HepG2 (cell line): ENCODE measurements around the gene SERPINF2. TPM values are rescaled to one million over a fixed set of nuclear protein-coding genes. Genes with fewer than 3 reads are reported as not detected.

Experiments used
- ARHGAP35 ChIP-seq: sonication (generic); formaldehyde crosslinking; IDR thresholded peaks from 2 replicates; pipeline ENCODE4 v1.9.0; 2022; ENCODE audit warnings: mild to moderate bottlenecking, inconsistent platforms, moderate library complexity, missing genetic modification reagents, borderline replicate concordance
- BHLHE40 ChIP-seq: IDR thresholded peaks from 2 replicates; pipeline ENCODE4 v1.6.1; 2011; ENCODE audit warnings: low read length, improper control_type of control experiment
- CENPT ChIP-seq: sonication (generic); formaldehyde crosslinking; IDR thresholded peaks from 2 replicates; pipeline ENCODE4 v1.8.0; 2022; ENCODE audit warnings: low read depth, mild to moderate bottlenecking, moderate library complexity, missing genetic modification reagents
- SALL2 ChIP-seq: sonication (generic); formaldehyde crosslinking; IDR thresholded peaks from 2 replicates; pipeline ENCODE4 v1.8.1; 2023; ENCODE audit warnings: mild to moderate bottlenecking, missing genetic modification reagents, inconsistent platforms
- STAT5B ChIP-seq: sonication (generic); formaldehyde crosslinking; IDR thresholded peaks from 2 replicates; pipeline ENCODE4 v1.4.0; 2020; ENCODE audit warnings: missing genetic modification reagents
- THAP11 ChIP-seq: IDR thresholded peaks from 2 replicates; pipeline ENCODE4 v1.6.1; 2016; ENCODE audit warnings: missing biosample characterization, missing genetic modification reagents
- ZNF431 ChIP-seq: sonication (generic); formaldehyde crosslinking; IDR thresholded peaks from 2 replicates; pipeline ENCODE4 v1.9.0; 2022; ENCODE audit warnings: missing genetic modification reagents, low read depth, mild to moderate bottlenecking, borderline replicate concordance
- polyA plus RNA-seq, 8 experiments: library from polyadenylated mRNA; depleted of rRNA in 3 of 8; stranded (reverse) in 7 of 8; unstranded in 1 of 8; fragments of >200 nt; fragmentation: Illumina TruSeq in 4 of 8; extraction: Trizol in 4 of 8; gene quantifications; 2 replicates each; pipeline versions ENCODE4 v1.2.1 to v1.2.3, GENCODE V29; 2011 to 2016; ENCODE audit warnings: low read depth in 4 of 8, missing spikeins in 1 of 8, mixed read lengths in 1 of 8; ENCODE audit not compliant: insufficient read depth in 1 of 8
- total RNA-seq, 5 experiments: library from RNA; depleted of rRNA; stranded (reverse); fragments of >200 nt; fragmentation: Illumina TruSeq; extraction: Trizol; gene quantifications; 2 replicates each; pipeline ENCODE4 v1.2.3, GENCODE V29; 2016; ENCODE audit warnings: low read depth in 1 of 5
- TF ChIP-seq, protein P1 (sequence below), 2 experiments: fragments of 450-650 bp in 1 of 2; sonication (generic) in 1 of 2; formaldehyde crosslinking in 1 of 2; IDR thresholded peaks; 2 replicates each; pipeline versions ENCODE4 v1.6.1 to v1.8.0; 2016 to 2022; ENCODE audit warnings: antibody characterized with exemption in 1 of 2, mild to moderate bottlenecking in 1 of 2, missing genetic modification reagents in 1 of 2
- TF ChIP-seq, protein P2 (sequence below), 2 experiments: sonication (generic) in 1 of 2; formaldehyde crosslinking in 1 of 2; IDR thresholded peaks; 2 replicates each; pipeline versions ENCODE4 v1.5.1 to v1.6.1; 2011 to 2020; ENCODE audit warnings: borderline replicate concordance in 1 of 2, low read depth in 1 of 2, low read length in 1 of 2, mild to moderate bottlenecking in 1 of 2, missing genetic modification reagents in 1 of 2, moderate library complexity in 1 of 2
- TF ChIP-seq, protein P3 (sequence below): sonication (generic); formaldehyde crosslinking; IDR thresholded peaks from 2 replicates; pipeline ENCODE4 v1.4.0; 2020; ENCODE audit warnings: missing genetic modification reagents
- TF ChIP-seq, protein P4 (sequence below): sonication (generic); formaldehyde crosslinking; IDR thresholded peaks from 2 replicates; pipeline ENCODE4 v1.8.0; 2022; ENCODE audit warnings: missing genetic modification reagents, mild to moderate bottlenecking, moderate library complexity, borderline replicate concordance

SERPINF2 gene
- total and polyA plus RNA-seq, 2 of the 13 experiments (the other 11 are each of a cell fraction or from before 2014, with no cell fraction given) = 309 to 548 TPM

DNA sequence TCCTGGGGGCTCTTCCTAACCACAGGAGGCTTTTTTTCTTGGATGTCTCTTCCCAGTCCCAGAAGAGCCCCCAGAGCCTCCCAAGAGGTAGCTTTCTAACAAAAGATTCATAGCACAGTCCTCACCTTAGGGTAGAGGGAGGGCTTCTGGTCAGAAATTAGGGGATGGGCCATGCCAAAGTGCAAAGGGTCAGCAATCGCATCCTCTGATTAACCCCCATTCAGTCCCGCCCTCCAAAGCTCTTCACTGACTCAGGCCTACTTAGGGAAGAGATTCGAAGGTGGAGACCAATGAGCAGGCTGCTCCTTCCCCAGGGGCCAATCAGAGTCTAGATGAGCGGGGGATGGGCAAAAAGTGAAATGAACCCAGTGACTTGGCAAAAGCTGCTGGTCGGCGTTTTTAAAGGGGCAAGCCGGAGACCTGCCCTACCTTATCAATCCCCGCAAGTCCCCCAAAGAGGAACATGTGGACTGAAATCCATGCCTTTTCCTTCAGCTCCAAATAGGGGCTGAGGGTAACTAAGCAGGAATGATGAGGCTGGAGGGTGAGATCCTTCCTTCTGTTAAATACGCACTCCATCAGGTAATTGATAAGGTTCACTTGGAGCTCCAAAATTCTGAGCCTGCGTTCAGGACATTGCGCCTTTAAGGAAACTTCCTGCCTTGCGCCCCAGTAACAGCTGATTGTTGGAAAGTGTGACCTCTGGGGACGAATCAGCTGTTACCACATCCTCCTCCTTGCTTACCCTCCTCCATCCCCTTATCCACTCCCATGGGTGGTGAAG lies 25.6 kb upstream of the SERPINF2 start (continued):
- TF ChIP-seq, protein P1, sequence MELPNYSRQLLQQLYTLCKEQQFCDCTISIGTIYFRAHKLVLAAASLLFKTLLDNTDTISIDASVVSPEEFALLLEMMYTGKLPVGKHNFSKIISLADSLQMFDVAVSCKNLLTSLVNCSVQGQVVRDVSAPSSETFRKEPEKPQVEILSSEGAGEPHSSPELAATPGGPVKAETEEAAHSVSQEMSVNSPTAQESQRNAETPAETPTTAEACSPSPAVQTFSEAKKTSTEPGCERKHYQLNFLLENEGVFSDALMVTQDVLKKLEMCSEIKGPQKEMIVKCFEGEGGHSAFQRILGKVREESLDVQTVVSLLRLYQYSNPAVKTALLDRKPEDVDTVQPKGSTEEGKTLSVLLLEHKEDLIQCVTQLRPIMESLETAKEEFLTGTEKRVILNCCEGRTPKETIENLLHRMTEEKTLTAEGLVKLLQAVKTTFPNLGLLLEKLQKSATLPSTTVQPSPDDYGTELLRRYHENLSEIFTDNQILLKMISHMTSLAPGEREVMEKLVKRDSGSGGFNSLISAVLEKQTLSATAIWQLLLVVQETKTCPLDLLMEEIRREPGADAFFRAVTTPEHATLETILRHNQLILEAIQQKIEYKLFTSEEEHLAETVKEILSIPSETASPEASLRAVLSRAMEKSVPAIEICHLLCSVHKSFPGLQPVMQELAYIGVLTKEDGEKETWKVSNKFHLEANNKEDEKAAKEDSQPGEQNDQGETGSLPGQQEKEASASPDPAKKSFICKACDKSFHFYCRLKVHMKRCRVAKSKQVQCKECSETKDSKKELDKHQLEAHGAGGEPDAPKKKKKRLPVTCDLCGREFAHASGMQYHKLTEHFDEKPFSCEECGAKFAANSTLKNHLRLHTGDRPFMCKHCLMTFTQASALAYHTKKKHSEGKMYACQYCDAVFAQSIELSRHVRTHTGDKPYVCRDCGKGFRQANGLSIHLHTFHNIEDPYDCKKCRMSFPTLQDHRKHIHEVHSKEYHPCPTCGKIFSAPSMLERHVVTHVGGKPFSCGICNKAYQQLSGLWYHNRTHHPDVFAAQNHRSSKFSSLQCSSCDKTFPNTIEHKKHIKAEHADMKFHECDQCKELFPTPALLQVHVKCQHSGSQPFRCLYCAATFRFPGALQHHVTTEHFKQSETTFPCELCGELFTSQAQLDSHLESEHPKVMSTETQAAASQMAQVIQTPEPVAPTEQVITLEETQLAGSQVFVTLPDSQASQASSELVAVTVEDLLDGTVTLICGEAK (IDR thresholded peaks at IDR 0.05) = no peak
- TF ChIP-seq, protein P1 (CRISPR knock-in tag; IDR thresholded peaks at IDR 0.05) = no peak; the same call in 1 of the 2 replicates
- TF ChIP-seq THAP11 (CRISPR knock-in tag) (peak; percentile 73), CENPT (CRISPR knock-in tag) (no peak), STAT5B (CRISPR knock-in tag) (no peak), ARHGAP35 (CRISPR knock-in tag) (no peak), BHLHE40 (peak; percentile 55), SALL2 (no peak), ZNF431 (CRISPR knock-in tag) (no peak)
- TF ChIP-seq, protein P2, sequence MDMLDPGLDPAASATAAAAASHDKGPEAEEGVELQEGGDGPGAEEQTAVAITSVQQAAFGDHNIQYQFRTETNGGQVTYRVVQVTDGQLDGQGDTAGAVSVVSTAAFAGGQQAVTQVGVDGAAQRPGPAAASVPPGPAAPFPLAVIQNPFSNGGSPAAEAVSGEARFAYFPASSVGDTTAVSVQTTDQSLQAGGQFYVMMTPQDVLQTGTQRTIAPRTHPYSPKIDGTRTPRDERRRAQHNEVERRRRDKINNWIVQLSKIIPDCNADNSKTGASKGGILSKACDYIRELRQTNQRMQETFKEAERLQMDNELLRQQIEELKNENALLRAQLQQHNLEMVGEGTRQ (IDR thresholded peaks at IDR 0.05; ENCODE audit: low read depth, low read length) = peak; percentile 72
- TF ChIP-seq, protein P2 (CRISPR knock-in tag; IDR thresholded peaks at IDR 0.05; ENCODE audit: borderline replicate concordance) = no peak; the same call in 1 of the 2 replicates
- TF ChIP-seq, protein P3, sequence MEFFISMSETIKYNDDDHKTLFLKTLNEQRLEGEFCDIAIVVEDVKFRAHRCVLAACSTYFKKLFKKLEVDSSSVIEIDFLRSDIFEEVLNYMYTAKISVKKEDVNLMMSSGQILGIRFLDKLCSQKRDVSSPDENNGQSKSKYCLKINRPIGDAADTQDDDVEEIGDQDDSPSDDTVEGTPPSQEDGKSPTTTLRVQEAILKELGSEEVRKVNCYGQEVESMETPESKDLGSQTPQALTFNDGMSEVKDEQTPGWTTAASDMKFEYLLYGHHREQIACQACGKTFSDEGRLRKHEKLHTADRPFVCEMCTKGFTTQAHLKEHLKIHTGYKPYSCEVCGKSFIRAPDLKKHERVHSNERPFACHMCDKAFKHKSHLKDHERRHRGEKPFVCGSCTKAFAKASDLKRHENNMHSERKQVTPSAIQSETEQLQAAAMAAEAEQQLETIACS = no peak
- TF ChIP-seq, protein P4, sequence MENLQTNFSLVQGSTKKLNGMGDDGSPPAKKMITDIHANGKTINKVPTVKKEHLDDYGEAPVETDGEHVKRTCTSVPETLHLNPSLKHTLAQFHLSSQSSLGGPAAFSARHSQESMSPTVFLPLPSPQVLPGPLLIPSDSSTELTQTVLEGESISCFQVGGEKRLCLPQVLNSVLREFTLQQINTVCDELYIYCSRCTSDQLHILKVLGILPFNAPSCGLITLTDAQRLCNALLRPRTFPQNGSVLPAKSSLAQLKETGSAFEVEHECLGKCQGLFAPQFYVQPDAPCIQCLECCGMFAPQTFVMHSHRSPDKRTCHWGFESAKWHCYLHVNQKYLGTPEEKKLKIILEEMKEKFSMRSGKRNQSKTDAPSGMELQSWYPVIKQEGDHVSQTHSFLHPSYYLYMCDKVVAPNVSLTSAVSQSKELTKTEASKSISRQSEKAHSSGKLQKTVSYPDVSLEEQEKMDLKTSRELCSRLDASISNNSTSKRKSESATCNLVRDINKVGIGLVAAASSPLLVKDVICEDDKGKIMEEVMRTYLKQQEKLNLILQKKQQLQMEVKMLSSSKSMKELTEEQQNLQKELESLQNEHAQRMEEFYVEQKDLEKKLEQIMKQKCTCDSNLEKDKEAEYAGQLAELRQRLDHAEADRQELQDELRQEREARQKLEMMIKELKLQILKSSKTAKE (CRISPR knock-in tag) = no peak
